GM12892 (cell line): ENCODE data around the gene SPC25.

Experiments
- POLR2A ChIP-seq: IDR thresholded peaks from 2 replicates; pipeline ENCODE4 v1.6.1; 2011; ENCODE audit warnings: low read depth, low read length, control low read depth
- POLR2AphosphoS5 ChIP-seq: IDR thresholded peaks from 2 replicates; pipeline ENCODE4 v1.6.1; 2011; ENCODE audit warnings: low read depth, low read length, control low read depth
- TAF1 ChIP-seq: IDR thresholded peaks from 2 replicates; pipeline ENCODE4 v1.6.1; 2011; ENCODE audit warnings: low read depth, mild to moderate bottlenecking, control low read depth, low read length, borderline replicate concordance

DNA sequence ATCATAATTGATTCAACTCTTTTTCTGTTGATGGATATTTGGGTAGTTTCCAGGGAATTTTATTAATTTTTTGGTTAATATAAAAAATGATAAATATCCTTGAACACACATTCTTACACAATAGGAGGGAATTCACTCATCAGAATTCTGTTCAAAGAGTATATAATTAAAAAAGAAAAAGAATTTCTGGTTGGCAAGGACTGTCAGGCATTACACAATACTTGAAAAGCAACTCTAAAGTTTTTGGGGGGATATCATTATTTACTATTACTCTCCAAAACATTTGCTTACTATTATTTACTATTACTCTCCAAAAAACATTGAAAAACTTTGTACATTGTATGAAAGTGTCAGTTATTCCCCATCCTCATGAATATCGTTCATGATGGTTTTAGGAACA is 48.8 kb upstream of the SPC25 start:
- TF ChIP-seq TAF1 (no peak), POLR2AphosphoS5 (no peak), POLR2A (no peak)
